ENCODE data around the gene CA12.

Gene CA12

DNA sequence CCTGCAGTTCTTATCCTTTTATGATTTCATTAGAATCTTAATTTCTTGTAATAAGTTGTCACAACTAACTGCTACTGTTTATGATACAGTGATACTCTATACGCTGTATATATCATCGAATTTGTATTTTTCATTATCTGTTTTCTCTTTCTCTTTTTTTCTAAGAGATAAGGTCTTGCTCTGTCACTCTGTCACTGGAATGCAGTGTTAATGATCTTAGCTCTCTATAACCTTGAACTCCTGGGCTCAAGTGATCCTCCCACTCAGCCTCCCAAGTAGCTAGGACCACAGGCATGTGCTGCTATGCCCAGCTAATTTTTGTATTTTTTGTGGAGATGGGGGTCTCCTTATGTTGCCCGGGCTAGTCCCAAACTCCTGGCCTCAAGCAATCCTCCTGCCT, 89.4 kb downstream of the CA12 start:
- no peak overlapping the region for H2AFZ ChIP-seq (ENCODE audit: low read length)
- H3K4me1 ChIP-seq (ENCODE audit: insufficient read depth, low read length, poor library complexity, severe bottlenecking), result peaks cover 18% of the 10 kb centered on the region
- no peaks in the 10 kb centered on the region for H3K79me2 ChIP-seq (ENCODE audit: insufficient read depth, low read length)
- no peaks in the 10 kb centered on the region for H3K36me3 ChIP-seq (ENCODE audit: insufficient read depth, low read length)
- no peaks in the 10 kb centered on the region for H3K9me3 ChIP-seq (ENCODE audit: insufficient read depth, low read depth, low read length)
- no peak overlapping the region for H3K4me3 ChIP-seq (ENCODE audit: low read length, poor library complexity, severe bottlenecking)
- H3K9ac ChIP-seq (ENCODE audit: low read depth, low read length, poor library complexity, severe bottlenecking), result no peak overlapping the region
- H4K20me1 ChIP-seq (ENCODE audit: insufficient read depth, low read length, poor library complexity, severe bottlenecking), result no peaks in the 10 kb centered on the region
- H3K9me2 ChIP-seq (replicated peaks; ENCODE audit: low read depth, low read length), result no peaks in the 10 kb centered on the region
- no peaks in the 10 kb centered on the region for H3K27me3 ChIP-seq (ENCODE audit: insufficient read depth, low read length, poor library complexity, severe bottlenecking)
- no peak overlapping the region for H3K4me2 ChIP-seq (ENCODE audit: low read depth, low read length, poor library complexity, severe bottlenecking)
- H3F3A ChIP-seq (ENCODE audit: low read depth), result no peaks in the 10 kb centered on the region
- TF ChIP-seq, protein P1, sequence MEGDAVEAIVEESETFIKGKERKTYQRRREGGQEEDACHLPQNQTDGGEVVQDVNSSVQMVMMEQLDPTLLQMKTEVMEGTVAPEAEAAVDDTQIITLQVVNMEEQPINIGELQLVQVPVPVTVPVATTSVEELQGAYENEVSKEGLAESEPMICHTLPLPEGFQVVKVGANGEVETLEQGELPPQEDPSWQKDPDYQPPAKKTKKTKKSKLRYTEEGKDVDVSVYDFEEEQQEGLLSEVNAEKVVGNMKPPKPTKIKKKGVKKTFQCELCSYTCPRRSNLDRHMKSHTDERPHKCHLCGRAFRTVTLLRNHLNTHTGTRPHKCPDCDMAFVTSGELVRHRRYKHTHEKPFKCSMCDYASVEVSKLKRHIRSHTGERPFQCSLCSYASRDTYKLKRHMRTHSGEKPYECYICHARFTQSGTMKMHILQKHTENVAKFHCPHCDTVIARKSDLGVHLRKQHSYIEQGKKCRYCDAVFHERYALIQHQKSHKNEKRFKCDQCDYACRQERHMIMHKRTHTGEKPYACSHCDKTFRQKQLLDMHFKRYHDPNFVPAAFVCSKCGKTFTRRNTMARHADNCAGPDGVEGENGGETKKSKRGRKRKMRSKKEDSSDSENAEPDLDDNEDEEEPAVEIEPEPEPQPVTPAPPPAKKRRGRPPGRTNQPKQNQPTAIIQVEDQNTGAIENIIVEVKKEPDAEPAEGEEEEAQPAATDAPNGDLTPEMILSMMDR (conservative IDR thresholded peaks at IDR 0.05; ENCODE audit: low read length), result no peak
- no peak for TF ChIP-seq EZH2phosphoT487 (IDR thresholded peaks at IDR 0.05; ENCODE audit: borderline replicate concordance)

DNA sequence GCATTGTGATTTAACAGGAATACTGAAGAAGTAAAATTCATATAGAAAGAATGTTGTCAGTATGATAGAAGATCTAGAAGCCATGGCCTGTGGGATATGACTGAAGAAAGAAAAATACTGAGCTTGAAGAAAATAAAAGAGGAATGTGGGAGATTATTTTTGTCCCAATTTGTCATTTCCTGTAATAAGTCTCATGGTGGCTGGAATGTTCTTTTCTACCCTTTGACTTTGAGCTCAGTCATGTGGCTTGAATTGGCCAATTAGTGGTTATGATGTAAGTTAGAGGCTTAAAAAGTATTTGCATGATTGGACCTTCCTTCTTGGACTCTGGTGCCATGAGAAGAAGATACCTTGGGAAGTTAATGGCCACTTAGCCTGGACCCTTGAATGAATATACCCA, 90.1 kb downstream of the CA12 start:
- Histone ChIP-seq H3K9me3 (ENCODE audit: insufficient read depth, low read depth, low read length) (no peaks in the 10 kb centered on the region), H3K79me2 (ENCODE audit: insufficient read depth, low read length) (no peaks in the 10 kb centered on the region), H3K36me3 (ENCODE audit: insufficient read depth, low read length) (no peaks in the 10 kb centered on the region), H2AFZ (ENCODE audit: low read length) (no peak overlapping the region), H3K4me2 (ENCODE audit: low read depth, low read length, poor library complexity, severe bottlenecking) (no peak overlapping the region), H3K4me1 (ENCODE audit: insufficient read depth, low read length, poor library complexity, severe bottlenecking) (peaks cover 23% of the 10 kb centered on the region), H3K27me3 (ENCODE audit: insufficient read depth, low read length, poor library complexity, severe bottlenecking) (no peaks in the 10 kb centered on the region), H3K9me2 (replicated peaks; ENCODE audit: low read depth, low read length) (no peaks in the 10 kb centered on the region), H3F3A (ENCODE audit: low read depth) (no peaks in the 10 kb centered on the region), H3K9ac (ENCODE audit: low read depth, low read length, poor library complexity, severe bottlenecking) (no peak overlapping the region), H4K20me1 (ENCODE audit: insufficient read depth, low read length, poor library complexity, severe bottlenecking) (no peaks in the 10 kb centered on the region), H3K4me3 (ENCODE audit: low read length, poor library complexity, severe bottlenecking) (no peak overlapping the region)
- TF ChIP-seq EZH2phosphoT487 (IDR thresholded peaks at IDR 0.05; ENCODE audit: borderline replicate concordance), result no peak
- TF ChIP-seq, protein P1 (conservative IDR thresholded peaks at IDR 0.05; ENCODE audit: low read length), result no peak

- no peaks in the 10 kb centered on the region for H3F3A ChIP-seq (ENCODE audit: low read depth)
- H4K20me1 ChIP-seq (ENCODE audit: insufficient read depth, low read length, poor library complexity, severe bottlenecking), result no peaks in the 10 kb centered on the region
- H3K4me1 ChIP-seq (ENCODE audit: insufficient read depth, low read length, poor library complexity, severe bottlenecking), result peaks cover 23% of the 10 kb centered on the region
- H3K36me3 ChIP-seq (ENCODE audit: insufficient read depth, low read length), result no peaks in the 10 kb centered on the region; the same call in 1 of the 2 replicates
- TF ChIP-seq EZH2phosphoT487 (IDR thresholded peaks at IDR 0.05; ENCODE audit: borderline replicate concordance), result no peak
- TF ChIP-seq, protein P1 (conservative IDR thresholded peaks at IDR 0.05; ENCODE audit: low read length), result peak; percentile 88
- no peaks in the 10 kb centered on the region for H3K27me3 ChIP-seq (ENCODE audit: insufficient read depth, low read length, poor library complexity, severe bottlenecking)
- peak overlapping the region; percentile 67 for H3K4me2 ChIP-seq (ENCODE audit: low read depth, low read length, poor library complexity, severe bottlenecking)
- no peaks in the 10 kb centered on the region for H3K79me2 ChIP-seq (ENCODE audit: insufficient read depth, low read length)
- H3K9me2 ChIP-seq (replicated peaks; ENCODE audit: low read depth, low read length), result no peaks in the 10 kb centered on the region
- H3K9me3 ChIP-seq (ENCODE audit: insufficient read depth, low read depth, low read length), result no peaks in the 10 kb centered on the region
- H3K4me3 ChIP-seq (ENCODE audit: low read length, poor library complexity, severe bottlenecking), result peak overlapping the region; percentile 27
- peak overlapping the region; percentile 11 for H2AFZ ChIP-seq (ENCODE audit: low read length)
- peak overlapping the region; percentile 56 for H3K9ac ChIP-seq (ENCODE audit: low read depth, low read length, poor library complexity, severe bottlenecking)
Measured at GRCh38 chr15:63288778-63289378, 92.8 kb downstream of the CA12 start.
